ENCODE measurements around the gene ADCY7.

Gene ADCY7

GRCh38 chr16:50300942-50301625 is 34.7 kb downstream of the ADCY7 start:
- DNase-seq: no peak

GRCh38 chr16:50301626-50302471 is 35.5 kb downstream of the ADCY7 start:
- DNase-seq: no peak

- DNase-seq: no peak
Measured at GRCh38 chr16:50302472-50303005, 36.2 kb downstream of the ADCY7 start.

GRCh38 chr16:50303041-50303604 is 36.8 kb downstream of the ADCY7 start:
- no peak for DNase-seq

- peak; percentile 42 for DNase-seq
Measured at GRCh38 chr16:50303605-50304466, 37.5 kb downstream of the ADCY7 start.

- DNase-seq: peak; percentile 52
Measured at GRCh38 chr16:50304467-50305440, 38.4 kb downstream of the ADCY7 start.

- no peak for DNase-seq
Measured at GRCh38 chr16:50305441-50306061, 39.2 kb downstream of the ADCY7 start.

GRCh38 chr16:50306287-50306686 is 39.9 kb downstream of the ADCY7 start:
- peak; percentile 42 for DNase-seq

- DNase-seq: peak; percentile 54
Measured at GRCh38 chr16:50308237-50308965, 42.0 kb downstream of the ADCY7 start.

- peak; percentile 52 for DNase-seq
Measured at GRCh38 chr16:50309156-50309526, 42.8 kb downstream of the ADCY7 start.

GRCh38 chr16:50309527-50310307 is 43.4 kb downstream of the ADCY7 start:
- peak; percentile 57 for DNase-seq

- peak; percentile 56 for DNase-seq
Measured at GRCh38 chr16:50310308-50311133, 44.2 kb downstream of the ADCY7 start.

GRCh38 chr16:50311134-50311528 is 44.8 kb downstream of the ADCY7 start:
- peak; percentile 54 for DNase-seq

- peak; percentile 57 for DNase-seq
Measured at GRCh38 chr16:50311891-50312501, 45.6 kb downstream of the ADCY7 start.

- peak; percentile 69 for DNase-seq
Measured at GRCh38 chr16:50313596-50314478, 47.5 kb downstream of the ADCY7 start.

GRCh38 chr16:50314665-50315064 is 48.3 kb downstream of the ADCY7 start:
- no peak for DNase-seq

Data from activated CD8-positive, alpha-beta memory T cell treated with anti-CD3 and anti-CD28 coated beads for 24 hours (primary cell).